Left ventricle myocardium inferior (tissue), 1 donor: Measurements from ENCODE around the gene PYDC1. TPM values are rescaled to one million over a fixed set of nuclear protein-coding genes. Genes with fewer than 3 reads are reported as not detected.

Experiments used
- DNase-seq: peaks from one replicate; pipeline ENCODE4 v3.0.0-alpha.2; 2020
- H3K27ac ChIP-seq: fragments of 200-600 bp; replicated peaks from 2 replicates; pipeline ENCODE4 v1.8.0; 2021
- H3K27me3 ChIP-seq: fragments of 200-600 bp; 2 replicates; pipeline ENCODE4 v1.8.0; 2021; ENCODE audit warnings: low read depth
- H3K36me3 ChIP-seq: fragments of 200-600 bp; 2 replicates; pipeline ENCODE4 v1.8.0; 2021
- H3K4me1 ChIP-seq: fragments of 200-600 bp; 2 replicates; pipeline ENCODE4 v1.8.0; 2021
- H3K4me3 ChIP-seq: fragments of 200-600 bp; 2 replicates; pipeline ENCODE4 v1.8.0; 2021; ENCODE audit warnings: mild to moderate bottlenecking, moderate library complexity
- H3K9me3 ChIP-seq: fragments of 200-600 bp; replicated peaks from 2 replicates; pipeline ENCODE4 v1.8.0; 2021
- CTCF ChIP-seq: fragments of 200-600 bp; IDR thresholded peaks from 2 replicates; pipeline ENCODE4 v1.8.0; 2021; ENCODE audit warnings: antibody characterized with exemption, mild to moderate bottlenecking, borderline replicate concordance
- intact Hi-C: fragments of 100-400 bp; cut with micrococcal nuclease; formaldehyde crosslinking; loops from one replicate; pipeline ENCODE4 v1.11.0; 2022
- total RNA-seq: library from RNA; stranded (reverse); fragmentation: NEBNext Ultra II Directional; extraction: Animal tissue kit (Norgen Biotek cat#: 25700); gene quantifications from one replicate; pipeline ENCODE4 v1.2.1, GENCODE V29; 2021
- donor health status: DM: no; HTN: yes; CAD: no; lungs with severe emphysema.

The PYDC1 gene
- total RNA-seq, 1 donor from 2014 or later, result not detected

GRCh38 chr16:31194898-31195297 is 22.0 kb downstream of the PYDC1 start:
- peaks cover 75% of the 10 kb centered on the region for H3K36me3 ChIP-seq
- H3K27me3 ChIP-seq, result no peaks in the 10 kb centered on the region
- no peak overlapping the region for H3K27ac ChIP-seq
- intact Hi-C loops, result no loop called here
- no peaks in the 10 kb centered on the region for H3K4me1 ChIP-seq
- H3K9me3 ChIP-seq, result no peaks in the 10 kb centered on the region
- no peak for TF ChIP-seq CTCF
- no peak overlapping the region for H3K4me3 ChIP-seq
- DNase-seq, result no peak

- Histone ChIP-seq H3K4me3 (no peak overlapping the region), H3K36me3 (peaks cover 83% of the 10 kb centered on the region), H3K27ac (no peak overlapping the region), H3K4me1 (peaks cover 3% of the 10 kb centered on the region), H3K27me3 (no peaks in the 10 kb centered on the region), H3K9me3 (no peaks in the 10 kb centered on the region)
- no peak for DNase-seq
- no peak for TF ChIP-seq CTCF
- intact Hi-C loops, result no loop called here
Measured at GRCh38 chr16:31193874-31194273, 23.1 kb downstream of the PYDC1 start.

GRCh38 chr16:31192856-31193642 is 23.9 kb downstream of the PYDC1 start:
- no peak for TF ChIP-seq CTCF
- no peak for DNase-seq
- Histone ChIP-seq H3K9me3 (no peaks in the 10 kb centered on the region), H3K27me3 (no peaks in the 10 kb centered on the region), H3K4me3 (no peak overlapping the region), H3K36me3 (peaks cover 89% of the 10 kb centered on the region), H3K27ac (no peak overlapping the region), H3K4me1 (peaks cover 8% of the 10 kb centered on the region)
- intact Hi-C loops, result no loop called here

- no peak for DNase-seq
- no peaks in the 10 kb centered on the region for H3K9me3 ChIP-seq
- intact Hi-C loops, result no loop called here
Measured at GRCh38 chr16:31191697-31192428, 25.1 kb downstream of the PYDC1 start.

More at GRCh38 chr16:31191697-31192428, 25.1 kb downstream of the PYDC1 start:
- H3K4me3 ChIP-seq, result no peak overlapping the region
- TF ChIP-seq CTCF, result no peak
- H3K27me3 ChIP-seq, result no peaks in the 10 kb centered on the region
- H3K4me1 ChIP-seq, result peaks cover 10% of the 10 kb centered on the region
- peaks cover 99% of the 10 kb centered on the region for H3K36me3 ChIP-seq
- H3K27ac ChIP-seq, result no peak overlapping the region
